Neural progenitor cell (in vitro differentiated cells): ENCODE data around the gene DDO.

Experiments used
- CTCF ChIP-seq: fragments of 200-600 bp; sonication (generic); IDR thresholded peaks from 2 replicates; pipeline ENCODE4 v1.5.1; 2017; ENCODE audit warnings: antibody characterized with exemption, mild to moderate bottlenecking
- EZH2 ChIP-seq: fragments of 200-600 bp; sonication (generic); IDR thresholded peaks from 2 replicates; pipeline ENCODE4 v1.6.1; 2017; ENCODE audit warnings: antibody characterized with exemption, mild to moderate bottlenecking, moderate library complexity
- EZH2phosphoT487 ChIP-seq: fragments of 200-600 bp; sonication (generic); IDR thresholded peaks from 2 replicates; pipeline ENCODE4 v1.6.1; 2017; ENCODE audit warnings: antibody characterized with exemption

- TF ChIP-seq EZH2, result no peak
- no peak for TF ChIP-seq CTCF
- no peak for TF ChIP-seq EZH2phosphoT487
Observed at GRCh38 chr6:110351986-110352385, 63.4 kb downstream of the DDO start.
